Fibroblast of lung (primary cell): ENCODE data around the gene MCTP1.

Experiments
- EZH2 ChIP-seq: IDR thresholded peaks from 2 replicates; pipeline ENCODE4 v1.5.1; 2012; ENCODE audit warnings: low read length, control low read depth, mild to moderate bottlenecking; ENCODE audit errors: missing control alignments
- TF ChIP-seq, protein P1 (sequence below), 2 donors: IDR thresholded peaks in 1 of 2; conservative IDR thresholded peaks in 1 of 2; 1 replicate in 1 of 2; 2 replicates in 1 of 2; pipeline ENCODE4 v1.5.1; 2011 to 2012; ENCODE audit warnings: low read length in 2 of 2, control low read depth in 1 of 2, inconsistent platforms in 1 of 2, low read depth in 1 of 2, mild to moderate bottlenecking in 1 of 2

DNA sequence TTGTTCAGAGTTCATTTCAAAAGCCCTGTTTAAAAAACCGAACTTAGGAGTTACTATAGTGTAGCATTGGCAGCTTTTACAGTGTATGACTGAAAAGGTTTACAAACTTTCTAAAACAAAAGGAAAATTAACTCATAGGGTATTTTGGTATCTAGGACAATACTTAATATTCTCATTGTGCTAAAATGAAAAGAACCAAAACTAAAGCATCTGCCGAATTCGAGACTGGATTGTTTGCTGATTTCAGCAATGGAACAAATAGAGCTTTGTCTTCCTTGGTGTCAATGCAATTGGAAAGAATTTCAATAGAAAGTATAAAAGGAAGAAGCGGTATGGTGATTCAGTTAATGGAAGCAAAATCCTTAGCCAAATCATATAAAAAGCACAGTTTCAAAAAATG, 412.4 kb downstream of the MCTP1 start:
- TF ChIP-seq, protein P1, sequence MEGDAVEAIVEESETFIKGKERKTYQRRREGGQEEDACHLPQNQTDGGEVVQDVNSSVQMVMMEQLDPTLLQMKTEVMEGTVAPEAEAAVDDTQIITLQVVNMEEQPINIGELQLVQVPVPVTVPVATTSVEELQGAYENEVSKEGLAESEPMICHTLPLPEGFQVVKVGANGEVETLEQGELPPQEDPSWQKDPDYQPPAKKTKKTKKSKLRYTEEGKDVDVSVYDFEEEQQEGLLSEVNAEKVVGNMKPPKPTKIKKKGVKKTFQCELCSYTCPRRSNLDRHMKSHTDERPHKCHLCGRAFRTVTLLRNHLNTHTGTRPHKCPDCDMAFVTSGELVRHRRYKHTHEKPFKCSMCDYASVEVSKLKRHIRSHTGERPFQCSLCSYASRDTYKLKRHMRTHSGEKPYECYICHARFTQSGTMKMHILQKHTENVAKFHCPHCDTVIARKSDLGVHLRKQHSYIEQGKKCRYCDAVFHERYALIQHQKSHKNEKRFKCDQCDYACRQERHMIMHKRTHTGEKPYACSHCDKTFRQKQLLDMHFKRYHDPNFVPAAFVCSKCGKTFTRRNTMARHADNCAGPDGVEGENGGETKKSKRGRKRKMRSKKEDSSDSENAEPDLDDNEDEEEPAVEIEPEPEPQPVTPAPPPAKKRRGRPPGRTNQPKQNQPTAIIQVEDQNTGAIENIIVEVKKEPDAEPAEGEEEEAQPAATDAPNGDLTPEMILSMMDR (conservative IDR thresholded peaks at IDR 0.05 in 1 of 2, IDR thresholded peaks at IDR 0.05 in 1 of 2; ENCODE audit: low read depth in 1 of 2, low read length in 2 of 2), result no peak
- TF ChIP-seq EZH2, result no peak
